Endothelial cell of umbilical vein (primary cell): Measurements from ENCODE around the gene KIFAP3.

Source experiments
- EZH2 ChIP-seq: IDR thresholded peaks from 2 replicates; pipeline ENCODE4 v1.6.1; 2012; ENCODE audit warnings: borderline replicate concordance, low read depth, mild to moderate bottlenecking, moderate library complexity, low read length, inconsistent platforms; ENCODE audit not compliant: severe bottlenecking
- GATA2 ChIP-seq: IDR thresholded peaks from 2 replicates; pipeline ENCODE4 v1.7.0; 2011; ENCODE audit warnings: low read depth, mild to moderate bottlenecking, moderate library complexity, mixed read lengths, low read length; ENCODE audit not compliant: insufficient read length, insufficient read depth
- POLR2A ChIP-seq: IDR thresholded peaks from 2 replicates; pipeline ENCODE4 v1.6.1; 2012; ENCODE audit warnings: low read depth, mild to moderate bottlenecking, control low read depth, low read length
- POLR2AphosphoS5 ChIP-seq: IDR thresholded peaks from 2 replicates; pipeline ENCODE4 v1.6.1; 2012; ENCODE audit warnings: low read depth, mild to moderate bottlenecking, control low read depth, low read length, moderate library complexity; ENCODE audit not compliant: insufficient read depth
- TF ChIP-seq, protein P1 (sequence below), 2 donors: IDR thresholded peaks; 1 replicate in 1 of 2; 2 replicates in 1 of 2; pipeline ENCODE4 v1.5.1; 2011; ENCODE audit warnings: low read length in 2 of 2, mild to moderate bottlenecking in 2 of 2, moderate library complexity in 2 of 2, control low read depth in 1 of 2, inconsistent platforms in 1 of 2, low read depth in 1 of 2; ENCODE audit not compliant: insufficient read depth in 1 of 2; ENCODE audit errors: extremely low read depth in 1 of 2

DNA sequence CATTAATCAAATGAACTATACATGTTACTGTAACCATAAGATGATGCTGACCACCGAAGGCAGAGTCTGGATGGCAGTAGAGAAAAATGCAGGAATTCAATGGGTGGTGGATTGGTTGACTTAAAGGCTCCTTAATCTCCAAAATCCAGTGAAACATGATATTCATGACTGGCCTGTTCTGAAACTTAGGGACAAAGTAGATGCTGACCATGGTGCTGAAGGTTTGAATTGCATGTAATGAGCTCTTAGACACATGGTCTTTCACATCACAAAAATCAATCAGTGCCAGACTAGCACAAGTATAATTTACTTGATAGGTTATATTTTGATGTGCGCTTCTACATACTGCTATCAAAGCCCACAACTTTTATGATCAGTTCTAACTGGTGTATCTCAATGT, 40.4 kb upstream of the KIFAP3 start:
- TF ChIP-seq EZH2 (no peak), POLR2AphosphoS5 (no peak), GATA2 (no peak), POLR2A (no peak)
- TF ChIP-seq, protein P1, sequence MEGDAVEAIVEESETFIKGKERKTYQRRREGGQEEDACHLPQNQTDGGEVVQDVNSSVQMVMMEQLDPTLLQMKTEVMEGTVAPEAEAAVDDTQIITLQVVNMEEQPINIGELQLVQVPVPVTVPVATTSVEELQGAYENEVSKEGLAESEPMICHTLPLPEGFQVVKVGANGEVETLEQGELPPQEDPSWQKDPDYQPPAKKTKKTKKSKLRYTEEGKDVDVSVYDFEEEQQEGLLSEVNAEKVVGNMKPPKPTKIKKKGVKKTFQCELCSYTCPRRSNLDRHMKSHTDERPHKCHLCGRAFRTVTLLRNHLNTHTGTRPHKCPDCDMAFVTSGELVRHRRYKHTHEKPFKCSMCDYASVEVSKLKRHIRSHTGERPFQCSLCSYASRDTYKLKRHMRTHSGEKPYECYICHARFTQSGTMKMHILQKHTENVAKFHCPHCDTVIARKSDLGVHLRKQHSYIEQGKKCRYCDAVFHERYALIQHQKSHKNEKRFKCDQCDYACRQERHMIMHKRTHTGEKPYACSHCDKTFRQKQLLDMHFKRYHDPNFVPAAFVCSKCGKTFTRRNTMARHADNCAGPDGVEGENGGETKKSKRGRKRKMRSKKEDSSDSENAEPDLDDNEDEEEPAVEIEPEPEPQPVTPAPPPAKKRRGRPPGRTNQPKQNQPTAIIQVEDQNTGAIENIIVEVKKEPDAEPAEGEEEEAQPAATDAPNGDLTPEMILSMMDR (IDR thresholded peaks at IDR 0.05; ENCODE audit: extremely low read depth in 1 of 2, insufficient read depth in 1 of 2, low read depth in 1 of 2, low read length in 2 of 2) = no peak
